Esophagus muscularis mucosa (tissue), 4 donors: ENCODE data around the gene CEP350. TPM values are rescaled to one million over a fixed set of nuclear protein-coding genes. Genes with fewer than 3 reads are reported as not detected.

ENCODE experiments used
- DNase-seq: peaks from one replicate; pipeline ENCODE4 v3.0.0-alpha.2; 2017; ENCODE audit errors: extremely low spot score
- H3K27ac ChIP-seq, 4 donors: fragments of 200-600 bp; sonication (generic); replicated peaks in 1 of 4; 1 replicate in 3 of 4; 2 replicates in 1 of 4; pipeline ENCODE4 v1.5.1; 2016 to 2019; ENCODE audit warnings: mild to moderate bottlenecking in 1 of 4
- H3K27me3 ChIP-seq, 4 donors: fragments of 200-600 bp; sonication (generic); one replicate each; pipeline versions ENCODE4 v1.5.1 to v1.6.0; 2016 to 2019
- H3K36me3 ChIP-seq, 4 donors: fragments of 200-600 bp; sonication (generic); one replicate each; pipeline ENCODE4 v1.5.1; 2016 to 2019
- H3K4me1 ChIP-seq, 4 donors: fragments of 200-600 bp; sonication (generic); one replicate each; pipeline ENCODE4 v1.5.1; 2016 to 2019
- H3K4me3 ChIP-seq, 4 donors: fragments of 200-600 bp; sonication (generic); 1 replicate in 2 of 4; 2 replicates in 2 of 4; pipeline ENCODE4 v1.5.1; 2016 to 2019; ENCODE audit warnings: mild to moderate bottlenecking in 4 of 4, moderate library complexity in 1 of 4
- H3K9me3 ChIP-seq, 4 donors: fragments of 200-600 bp; sonication (generic); 1 replicate in 3 of 4; 2 replicates in 1 of 4; pipeline ENCODE4 v1.5.1; 2016 to 2019
- EP300 ChIP-seq: sonication (generic); formaldehyde crosslinking; IDR thresholded peaks from one replicate; pipeline ENCODE4 v1.6.1; 2017; ENCODE audit warnings: antibody characterized with exemption
- POLR2A ChIP-seq: fragments of 450-650 bp; IDR thresholded peaks from one replicate; pipeline ENCODE4 v1.6.1; 2017; ENCODE audit warnings: antibody characterized with exemption, moderate library complexity, mild to moderate bottlenecking, low read depth
- POLR2AphosphoS5 ChIP-seq, 2 donors: sonication (generic); formaldehyde crosslinking; IDR thresholded peaks; one replicate each; pipeline ENCODE4 v1.6.1; 2017; ENCODE audit warnings: antibody characterized with exemption in 2 of 2
- WGBS: methylation state at CpG from one replicate; pipeline ENCODE4 v1.1.5; 2018; 5-methylcytosine and 5-hydroxymethylcytosine counted together
- intact Hi-C: fragments of 100-400 bp; cut with DNase I; formaldehyde crosslinking; loops from one replicate; pipeline ENCODE4 v1.15.1; 2023
- total RNA-seq, 4 donors: library from RNA; depleted of rRNA; stranded (reverse); fragments of >200 nt; gene quantifications; one replicate each; pipeline versions ENCODE4 v1.1.0 to v1.2.1, GENCODE V29; 2016
- TF ChIP-seq, protein P1 (sequence below), 3 experiments: fragments of 200-600 bp in 2 of 3; fragments of 450-650 bp in 1 of 3; sonication (generic) in 2 of 3; IDR thresholded peaks; one replicate each; pipeline ENCODE4 v1.5.1; 2017 to 2019; ENCODE audit warnings: antibody characterized with exemption in 3 of 3, mild to moderate bottlenecking in 2 of 3, moderate library complexity in 1 of 3

Gene CEP350
- total RNA-seq, 4 donors from 2014 or later: 61.0 to 80.6 (median 65.1) TPM

- intact Hi-C loops: no loop called here
- TF ChIP-seq, protein P1, sequence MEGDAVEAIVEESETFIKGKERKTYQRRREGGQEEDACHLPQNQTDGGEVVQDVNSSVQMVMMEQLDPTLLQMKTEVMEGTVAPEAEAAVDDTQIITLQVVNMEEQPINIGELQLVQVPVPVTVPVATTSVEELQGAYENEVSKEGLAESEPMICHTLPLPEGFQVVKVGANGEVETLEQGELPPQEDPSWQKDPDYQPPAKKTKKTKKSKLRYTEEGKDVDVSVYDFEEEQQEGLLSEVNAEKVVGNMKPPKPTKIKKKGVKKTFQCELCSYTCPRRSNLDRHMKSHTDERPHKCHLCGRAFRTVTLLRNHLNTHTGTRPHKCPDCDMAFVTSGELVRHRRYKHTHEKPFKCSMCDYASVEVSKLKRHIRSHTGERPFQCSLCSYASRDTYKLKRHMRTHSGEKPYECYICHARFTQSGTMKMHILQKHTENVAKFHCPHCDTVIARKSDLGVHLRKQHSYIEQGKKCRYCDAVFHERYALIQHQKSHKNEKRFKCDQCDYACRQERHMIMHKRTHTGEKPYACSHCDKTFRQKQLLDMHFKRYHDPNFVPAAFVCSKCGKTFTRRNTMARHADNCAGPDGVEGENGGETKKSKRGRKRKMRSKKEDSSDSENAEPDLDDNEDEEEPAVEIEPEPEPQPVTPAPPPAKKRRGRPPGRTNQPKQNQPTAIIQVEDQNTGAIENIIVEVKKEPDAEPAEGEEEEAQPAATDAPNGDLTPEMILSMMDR (IDR thresholded peaks at IDR 0.05): no peak
- TF ChIP-seq POLR2AphosphoS5 (IDR thresholded peaks at IDR 0.05) (no peak), POLR2A (no peak), EP300 (no peak)
- H3K9me3 ChIP-seq: no peaks in the 10 kb centered on the region
- no peak overlapping the region for H3K4me3 ChIP-seq
- peaks cover 37 to 74% (median 60%) of the 10 kb centered on the region in 4 donors for H3K36me3 ChIP-seq
- WGBS: 95% methylated on average over 3 of the region's 3 CpGs
- DNase-seq: no peak
- H3K27me3 ChIP-seq: no peaks in the 10 kb centered on the region
- H3K4me1 ChIP-seq: no peaks in the 10 kb centered on the region
- H3K27ac ChIP-seq: no peak overlapping the region
Observed at GRCh38 chr1:180042988-180043622, 88.5 kb downstream of the CEP350 start.

DNA sequence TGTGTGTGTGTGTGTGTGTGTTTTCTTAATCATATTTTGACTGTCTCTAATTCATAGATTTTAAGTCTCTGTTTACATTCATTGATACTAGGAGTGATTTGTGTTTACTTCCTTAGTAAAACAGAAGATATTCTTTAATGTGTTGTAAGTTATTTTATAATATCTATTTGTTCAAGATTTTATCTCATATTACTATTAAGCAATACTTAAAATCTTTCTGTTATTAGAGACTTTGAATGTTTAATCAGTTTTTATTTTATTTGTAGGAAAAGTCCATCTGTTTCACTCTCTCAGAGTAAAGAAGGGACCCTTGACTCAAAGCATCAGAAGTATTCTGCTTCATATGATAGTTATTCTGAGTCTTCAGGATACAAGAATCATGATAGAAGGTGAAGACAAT is 89.2 kb downstream of the CEP350 start:
- H3K27me3 ChIP-seq: no peaks in the 10 kb centered on the region
- no peak for DNase-seq
- H3K27ac ChIP-seq: no peak overlapping the region
- intact Hi-C loops: no loop called here
- H3K4me3 ChIP-seq: no peak overlapping the region
- no peaks in the 10 kb centered on the region for H3K4me1 ChIP-seq
- no peaks in the 10 kb centered on the region for H3K9me3 ChIP-seq
- H3K36me3 ChIP-seq: peaks cover 42 to 74% (median 62%) of the 10 kb centered on the region in 4 donors
- TF ChIP-seq EP300: no peak
- TF ChIP-seq POLR2A: no peak
- TF ChIP-seq, protein P1 (IDR thresholded peaks at IDR 0.05): no peak

- Histone ChIP-seq H3K9me3 (no peaks in the 10 kb centered on the region), H3K4me3 (no peak overlapping the region), H3K36me3 (peaks cover 44 to 91% (median 74%) of the 10 kb centered on the region in 4 donors), H3K27me3 (no peaks in the 10 kb centered on the region), H3K4me1 (no peaks in the 10 kb centered on the region), H3K27ac (no peak overlapping the region)
- TF ChIP-seq POLR2A: no peak
- no peak for DNase-seq
- WGBS: 94% methylated on average over 1 of the region's 1 CpG
- intact Hi-C loops: no loop called here
Observed at GRCh38 chr1:180046674-180047073, 92.1 kb downstream of the CEP350 start.

DNA sequence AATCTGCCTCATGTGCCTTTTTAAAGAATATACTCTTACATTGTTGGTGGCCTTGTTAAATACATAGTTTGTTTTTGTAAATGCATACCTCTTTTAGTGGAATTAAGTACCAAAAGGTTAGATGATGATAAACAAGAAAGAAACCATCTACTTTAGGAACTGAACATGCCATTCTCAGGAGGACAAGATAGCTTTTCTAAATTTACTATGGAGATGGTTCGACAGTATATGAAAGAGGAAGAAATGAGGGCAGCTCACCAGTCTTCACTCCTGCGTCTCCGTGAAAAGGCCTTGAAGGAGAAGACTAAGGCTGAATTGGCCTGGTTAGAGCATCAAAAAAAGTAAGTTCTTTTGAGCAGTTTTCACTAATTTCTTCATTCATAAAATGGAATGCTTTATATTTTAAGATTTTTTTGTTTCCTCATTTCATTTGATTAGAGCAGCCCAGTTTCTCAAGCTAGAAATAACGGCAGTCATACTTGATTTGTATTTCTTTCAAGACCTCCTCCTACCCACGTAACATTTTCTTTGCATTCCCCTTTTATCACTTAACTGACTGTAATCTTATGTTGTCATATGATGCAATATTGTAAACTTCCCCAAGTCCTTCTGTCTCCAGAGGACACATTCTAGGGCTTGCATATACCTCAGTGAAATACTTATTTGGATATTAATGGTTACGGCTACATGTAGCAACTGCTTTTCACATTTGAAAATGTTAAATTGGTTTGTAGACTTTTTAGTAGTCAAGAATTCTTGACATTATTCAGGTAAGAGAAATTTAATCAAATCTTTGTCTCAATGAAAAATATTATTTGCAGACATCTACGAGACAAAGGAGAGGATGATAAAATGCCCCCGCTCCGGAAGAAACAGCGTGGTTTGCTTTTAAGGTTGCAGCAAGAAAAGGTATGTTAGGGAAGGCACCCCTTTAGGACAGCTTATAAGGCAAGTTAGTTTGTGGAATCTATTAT is 99.3 kb downstream of the CEP350 start:
- WGBS: 94% methylated on average over 10 of the region's 10 CpGs
- H3K36me3 ChIP-seq: peaks cover 32 to 91% (median 61%) of the 10 kb centered on the region in 4 donors
- H3K4me3 ChIP-seq: no peak overlapping the region
- H3K4me1 ChIP-seq: no peaks in the 10 kb centered on the region
- no peaks in the 10 kb centered on the region for H3K9me3 ChIP-seq
- DNase-seq: no peak
- H3K27me3 ChIP-seq: no peaks in the 10 kb centered on the region
- H3K27ac ChIP-seq: no peak overlapping the region
- intact Hi-C loops: no loop called here
- TF ChIP-seq, protein P1 (IDR thresholded peaks at IDR 0.05): no peak
- TF ChIP-seq EP300 (no peak), POLR2AphosphoS5 (IDR thresholded peaks at IDR 0.05) (no peak), POLR2A (no peak)

GRCh38 chr1:180057883-180058396 is 103.3 kb downstream of the CEP350 start:
- intact Hi-C loops: no loop called here
- H3K4me3 ChIP-seq: no peak overlapping the region
- DNase-seq: no peak
- no peaks in the 10 kb centered on the region for H3K4me1 ChIP-seq
- no peaks in the 10 kb centered on the region for H3K27me3 ChIP-seq
- no peak overlapping the region for H3K27ac ChIP-seq
- no peaks in the 10 kb centered on the region for H3K9me3 ChIP-seq
- peaks cover 32 to 90% (median 55%) of the 10 kb centered on the region in 4 donors for H3K36me3 ChIP-seq
- no peak for TF ChIP-seq EP300
- TF ChIP-seq POLR2A: no peak
- TF ChIP-seq, protein P1 (IDR thresholded peaks at IDR 0.05): no peak
- TF ChIP-seq POLR2AphosphoS5 (IDR thresholded peaks at IDR 0.05): no peak
